HFFc6 (cell line): ENCODE data around the gene TRDN. TPM values are rescaled to one million over a fixed set of nuclear protein-coding genes. Genes with fewer than 3 reads are reported as not detected.

Experiments
- DNase-seq: peaks from one replicate; pipeline ENCODE4 v3.0.0-alpha.2; 2018
- H3K27ac Mint-ChIP-seq: 2 replicates; pipeline ENCODE4 v1.8.0; 2020; ENCODE audit warnings: mild to moderate bottlenecking, mixed read lengths
- H3K27me3 Mint-ChIP-seq: 2 replicates; pipeline ENCODE4 v1.8.0; 2021; ENCODE audit warnings: mild to moderate bottlenecking, moderate library complexity, mixed read lengths; ENCODE audit not compliant: insufficient read depth
- H3K36me3 Mint-ChIP-seq: 2 replicates; pipeline ENCODE4 v1.8.0; 2021; ENCODE audit warnings: low read depth, mixed read lengths
- H3K4me1 Mint-ChIP-seq: 2 replicates; pipeline ENCODE4 v1.8.0; 2020; ENCODE audit warnings: low read depth, mixed read lengths
- H3K4me3 Mint-ChIP-seq: 2 replicates; pipeline ENCODE4 v1.8.0; 2020; ENCODE audit warnings: mild to moderate bottlenecking, moderate library complexity, mixed read lengths
- H3K9me3 Mint-ChIP-seq: 2 replicates; pipeline ENCODE4 v1.8.0; 2020; ENCODE audit warnings: mild to moderate bottlenecking, mixed read lengths
- CTCF ChIP-seq: fragments of 200-600 bp; sonication (generic); IDR thresholded peaks from 2 replicates; pipeline ENCODE4 v1.5.0; 2021; ENCODE audit warnings: antibody characterized with exemption, mild to moderate bottlenecking
- total RNA-seq, 6 experiments: library from RNA; stranded (reverse); fragmentation: NEBNext Ultra II Directional; extraction: Animal tissue kit (Norgen Biotek cat#: 25700); gene quantifications; 2 replicates in 1 of 6; 3 replicates in 5 of 6; pipeline ENCODE4 v1.2.3, GENCODE V29; 2021

The TRDN gene
- total RNA-seq, 6 experiments from 2014 or later = not detected

GRCh38 chr6:123640567-123641187 is 3.9 kb upstream of the TRDN start:
- no peaks in the 10 kb centered on the region for H3K36me3 Mint-ChIP-seq
- H3K9me3 Mint-ChIP-seq = peaks cover 16% of the 10 kb centered on the region
- no peaks in the 10 kb centered on the region for H3K4me1 Mint-ChIP-seq
- no peak overlapping the region for H3K4me3 Mint-ChIP-seq
- H3K27ac Mint-ChIP-seq = no peak overlapping the region
- DNase-seq = no peak
- no peak for TF ChIP-seq CTCF
- H3K27me3 Mint-ChIP-seq = no peaks in the 10 kb centered on the region

DNA sequence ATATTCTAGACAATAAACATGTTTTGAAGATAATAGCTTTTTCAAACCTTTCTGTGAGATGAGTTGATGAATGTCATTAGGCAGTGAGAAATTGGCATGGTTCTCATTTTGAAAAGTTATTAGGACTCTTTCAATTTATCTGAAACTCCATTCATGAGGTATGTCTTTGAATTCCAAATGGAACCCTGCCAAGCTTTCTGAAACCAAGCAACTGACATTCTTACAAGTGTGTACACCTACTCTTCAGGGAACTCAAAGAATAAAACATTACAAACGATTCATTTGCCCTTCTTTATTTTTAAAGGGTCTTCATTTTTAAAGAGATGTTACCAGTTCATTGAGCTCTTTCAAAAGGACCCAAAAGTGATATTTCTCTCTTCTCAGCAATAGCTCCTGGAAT is 2.1 kb upstream of the TRDN start:
- no peaks in the 10 kb centered on the region for H3K4me1 Mint-ChIP-seq
- H3K36me3 Mint-ChIP-seq = no peaks in the 10 kb centered on the region
- no peak for TF ChIP-seq CTCF
- peaks cover 23% of the 10 kb centered on the region for H3K9me3 Mint-ChIP-seq
- H3K27ac Mint-ChIP-seq = no peak overlapping the region
- H3K27me3 Mint-ChIP-seq = no peaks in the 10 kb centered on the region
- DNase-seq = no peak
- H3K4me3 Mint-ChIP-seq = no peak overlapping the region

- Mint-ChIP-seq H3K27ac (no peak overlapping the region), H3K4me3 (no peak overlapping the region), H3K4me1 (no peaks in the 10 kb centered on the region), H3K9me3 (peaks cover 30% of the 10 kb centered on the region), H3K36me3 (no peaks in the 10 kb centered on the region), H3K27me3 (no peaks in the 10 kb centered on the region)
- no peak for DNase-seq
- no peak for TF ChIP-seq CTCF
Observed at GRCh38 chr6:123636282-123636681, 468 bp downstream of the TRDN start.

DNA sequence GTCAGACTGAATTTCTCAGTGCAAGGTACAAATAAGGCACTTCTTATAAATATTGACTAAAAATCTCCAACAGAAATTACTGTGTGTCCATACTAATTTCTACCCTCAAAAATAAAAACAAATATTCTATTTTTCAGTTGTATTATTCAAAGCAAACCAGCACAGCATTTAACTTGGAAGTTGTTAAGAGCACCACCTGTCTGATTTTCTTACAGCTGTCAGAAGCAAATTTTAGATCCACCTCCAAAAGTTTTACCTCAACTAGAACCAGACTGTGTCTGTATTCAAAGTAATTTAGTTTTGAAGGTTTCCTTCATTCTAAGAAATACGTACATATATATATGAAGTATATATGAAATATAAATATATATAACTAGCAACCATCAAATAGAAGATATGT is 1.2 kb downstream of the TRDN start:
- H3K4me1 Mint-ChIP-seq = no peaks in the 10 kb centered on the region
- no peaks in the 10 kb centered on the region for H3K36me3 Mint-ChIP-seq
- TF ChIP-seq CTCF = no peak
- H3K27ac Mint-ChIP-seq = no peak overlapping the region
- peaks cover 34% of the 10 kb centered on the region for H3K9me3 Mint-ChIP-seq
- no peak overlapping the region for H3K4me3 Mint-ChIP-seq
- no peak for DNase-seq
- H3K27me3 Mint-ChIP-seq = no peaks in the 10 kb centered on the region

GRCh38 chr6:123635144-123635543 is 1.6 kb downstream of the TRDN start:
- H3K36me3 Mint-ChIP-seq = no peaks in the 10 kb centered on the region
- peaks cover 34% of the 10 kb centered on the region for H3K9me3 Mint-ChIP-seq
- no peaks in the 10 kb centered on the region for H3K4me1 Mint-ChIP-seq
- DNase-seq = no peak
- no peaks in the 10 kb centered on the region for H3K27me3 Mint-ChIP-seq
- no peak for TF ChIP-seq CTCF
- no peak overlapping the region for H3K4me3 Mint-ChIP-seq
- H3K27ac Mint-ChIP-seq = no peak overlapping the region

GRCh38 chr6:123632641-123633040 is 4.1 kb downstream of the TRDN start:
- Mint-ChIP-seq H3K27ac (no peak overlapping the region), H3K27me3 (no peaks in the 10 kb centered on the region), H3K4me1 (no peaks in the 10 kb centered on the region), H3K9me3 (peaks cover 34% of the 10 kb centered on the region), H3K4me3 (no peak overlapping the region), H3K36me3 (no peaks in the 10 kb centered on the region)
- DNase-seq = no peak
- TF ChIP-seq CTCF = no peak
